ENCODE measurements around the gene C20orf202.

GRCh38 chr20:1212023-1212422, 8.8 kb downstream of the C20orf202 start:
- no peak for TF ChIP-seq CTCF (IDR thresholded peaks at IDR 0.05)
- no peak for TF ChIP-seq POLR2AphosphoS5 (IDR thresholded peaks at IDR 0.05)
- no peak for TF ChIP-seq POLR2A (IDR thresholded peaks at IDR 0.05)
